ENCODE measurements around the gene GEN1.

GEN1 gene

GRCh38 chr2:17762451-17762850 lies 8.5 kb downstream of the GEN1 start:
- FAIRE-seq (no peak), DNase-seq (ENCODE audit: insufficient read length, low spot score) (no peak)
- TF ChIP-seq POLR2A (IDR thresholded peaks at IDR 0.05; ENCODE audit: low read depth, low read length), result no peak

- no peak for FAIRE-seq
- no peak for TF ChIP-seq POLR2A (IDR thresholded peaks at IDR 0.05; ENCODE audit: low read depth, low read length)
- no peak for DNase-seq (ENCODE audit: insufficient read length, low spot score)
Observed at GRCh38 chr2:17763641-17764333, 9.8 kb downstream of the GEN1 start.

GRCh38 chr2:17765398-17765797 lies 11.5 kb downstream of the GEN1 start:
- TF ChIP-seq POLR2A (IDR thresholded peaks at IDR 0.05; ENCODE audit: low read depth, low read length), result no peak
- FAIRE-seq (no peak), DNase-seq (ENCODE audit: insufficient read length, low spot score) (no peak)

GRCh38 chr2:17768894-17769293 lies 15.0 kb downstream of the GEN1 start:
- no peak for TF ChIP-seq POLR2A (IDR thresholded peaks at IDR 0.05; ENCODE audit: low read depth, low read length)
- DNase-seq (ENCODE audit: insufficient read length, low spot score) (no peak), FAIRE-seq (no peak)

GRCh38 chr2:17771956-17772355 lies 18.0 kb downstream of the GEN1 start:
- no peak for DNase-seq (ENCODE audit: insufficient read length, low spot score)
- FAIRE-seq, result no peak
- no peak for TF ChIP-seq POLR2A (IDR thresholded peaks at IDR 0.05; ENCODE audit: low read depth, low read length)

GRCh38 chr2:17772532-17772931 lies 18.6 kb downstream of the GEN1 start:
- FAIRE-seq, result no peak
- DNase-seq (ENCODE audit: insufficient read length, low spot score), result no peak
- TF ChIP-seq POLR2A (IDR thresholded peaks at IDR 0.05; ENCODE audit: low read depth, low read length), result no peak

GRCh38 chr2:17780546-17780945 lies 26.6 kb downstream of the GEN1 start:
- DNase-seq (ENCODE audit: insufficient read length, low spot score) (no peak), FAIRE-seq (no peak)
- no peak for TF ChIP-seq POLR2A (IDR thresholded peaks at IDR 0.05; ENCODE audit: low read depth, low read length)

- no peak for TF ChIP-seq POLR2A (IDR thresholded peaks at IDR 0.05; ENCODE audit: low read depth, low read length)
- no peak for DNase-seq (ENCODE audit: insufficient read length, low spot score)
- FAIRE-seq, result no peak
Observed at GRCh38 chr2:17781482-17781881, 27.5 kb downstream of the GEN1 start.

GRCh38 chr2:17786727-17787126 lies 32.8 kb downstream of the GEN1 start:
- no peak for FAIRE-seq
- no peak for TF ChIP-seq POLR2A (IDR thresholded peaks at IDR 0.05; ENCODE audit: low read depth, low read length)
- DNase-seq (ENCODE audit: insufficient read length, low spot score), result no peak

GRCh38 chr2:17788773-17789172 lies 34.8 kb downstream of the GEN1 start:
- DNase-seq (ENCODE audit: insufficient read length, low spot score) (no peak), FAIRE-seq (no peak)
- no peak for TF ChIP-seq POLR2A (IDR thresholded peaks at IDR 0.05; ENCODE audit: low read depth, low read length)

GRCh38 chr2:17790536-17790935 lies 36.6 kb downstream of the GEN1 start:
- no peak for TF ChIP-seq POLR2A (IDR thresholded peaks at IDR 0.05; ENCODE audit: low read depth, low read length)
- no peak for DNase-seq (ENCODE audit: insufficient read length, low spot score)
- no peak for FAIRE-seq

GRCh38 chr2:17791121-17791816 lies 37.3 kb downstream of the GEN1 start:
- DNase-seq (ENCODE audit: insufficient read length, low spot score), result no peak
- FAIRE-seq, result no peak
- no peak for TF ChIP-seq POLR2A (IDR thresholded peaks at IDR 0.05; ENCODE audit: low read depth, low read length)

GRCh38 chr2:17791817-17792130 lies 37.8 kb downstream of the GEN1 start:
- FAIRE-seq, result no peak
- no peak for DNase-seq (ENCODE audit: insufficient read length, low spot score)
- TF ChIP-seq POLR2A (IDR thresholded peaks at IDR 0.05; ENCODE audit: low read depth, low read length), result no peak

- TF ChIP-seq POLR2A (IDR thresholded peaks at IDR 0.05; ENCODE audit: low read depth, low read length), result no peak
- FAIRE-seq (no peak), DNase-seq (ENCODE audit: insufficient read length, low spot score) (no peak)
Observed at GRCh38 chr2:17792515-17792914, 38.6 kb downstream of the GEN1 start.

GRCh38 chr2:17793296-17793695 lies 39.4 kb downstream of the GEN1 start:
- FAIRE-seq (no peak), DNase-seq (ENCODE audit: insufficient read length, low spot score) (no peak)
- no peak for TF ChIP-seq POLR2A (IDR thresholded peaks at IDR 0.05; ENCODE audit: low read depth, low read length)
